Lower lobe of right lung (tissue), 2 donors: Measurements from ENCODE around the gene PTBP1. TPM values are rescaled to one million over a fixed set of nuclear protein-coding genes. Genes with fewer than 3 reads are reported as not detected.
A peak's percentile ranks its signal among the peaks of the same experiment; 100 is the strongest.
"Not testable (repeated sequence)": the region's sequence is repeated elsewhere in the genome, so short reads cannot be mapped to it uniquely, and the experiment has no call there.

Experiments used
- ATAC-seq, 2 donors: fragments of 200-7000 bp; cut with Tn5 transposase; one replicate each; pipeline ENCODE4 v1.9.1; 2020 to 2022; ENCODE audit warnings: mild to moderate bottlenecking in 2 of 2, moderate library complexity in 2 of 2
- DNase-seq: peaks from one replicate; pipeline ENCODE4 v3.0.0-alpha.2; 2020
- H3K27ac ChIP-seq: fragments of 200-600 bp; one replicate; pipeline ENCODE4 v1.8.0; 2022
- H3K27me3 ChIP-seq: fragments of 200-600 bp; one replicate; pipeline ENCODE4 v1.8.0; 2022; ENCODE audit warnings: low read depth
- H3K36me3 ChIP-seq: fragments of 200-600 bp; one replicate; pipeline ENCODE4 v1.8.0; 2022; ENCODE audit warnings: mild to moderate bottlenecking
- H3K4me1 ChIP-seq: fragments of 200-600 bp; one replicate; pipeline ENCODE4 v1.8.0; 2022
- H3K4me3 ChIP-seq: fragments of 200-600 bp; one replicate; pipeline ENCODE4 v1.8.0; 2022; ENCODE audit warnings: mild to moderate bottlenecking
- H3K9me3 ChIP-seq: fragments of 200-600 bp; one replicate; pipeline ENCODE4 v1.8.0; 2022
- CTCF ChIP-seq: fragments of 200-600 bp; IDR thresholded peaks from one replicate; pipeline ENCODE4 v1.8.0; 2022; ENCODE audit warnings: antibody characterized with exemption, mild to moderate bottlenecking
- intact Hi-C: fragments of 100-400 bp; cut with DNase I; formaldehyde crosslinking; loops from one replicate; pipeline ENCODE4 v1.11.0; 2022
- total RNA-seq: library from RNA; stranded (reverse); fragmentation: NEBNext Ultra II Directional; extraction: Animal tissue kit (Norgen Biotek cat#: 25700); gene quantifications from one replicate; pipeline ENCODE4 v1.2.1, GENCODE V29; 2021
- donor health status: DM: no; HTN: yes; CAD: no; lungs with severe emphysema.

The PTBP1 gene
- total RNA-seq, 1 donor from 2014 or later = 254 TPM

DNA sequence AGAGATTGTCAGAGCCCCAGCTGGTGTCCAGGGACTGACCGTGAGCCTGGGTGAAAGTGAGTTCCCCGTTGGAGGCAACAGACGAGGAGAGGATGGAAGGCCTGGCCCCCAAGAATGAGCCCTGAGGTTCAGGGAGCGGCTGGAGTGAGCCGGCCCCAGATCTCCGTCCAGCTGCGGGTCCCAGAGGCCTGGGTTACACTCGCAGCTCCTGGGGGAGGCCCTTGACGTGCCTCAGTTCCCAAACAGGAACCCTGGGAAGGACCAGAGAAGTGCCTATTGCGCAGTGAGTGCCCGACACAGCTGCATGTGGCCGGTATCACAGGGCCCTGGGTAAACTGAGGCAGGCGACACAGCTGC is 53.7 kb downstream of the PTBP1 start:
- Histone ChIP-seq H3K27ac (peak overlapping the region; percentile 51), H3K9me3 (no peaks in the 10 kb centered on the region), H3K36me3 (no peaks in the 10 kb centered on the region), H3K4me1 (peaks cover 21% of the 10 kb centered on the region), H3K4me3 (no peak overlapping the region), H3K27me3 (peaks cover 36% of the 10 kb centered on the region)
- ATAC-seq (no peak), DNase-seq (no peak)
- no peak for TF ChIP-seq CTCF
- intact Hi-C loops = no loop called here

GRCh38 chr19:852136-853013 is 55.1 kb downstream of the PTBP1 start, which contains the start of gene ELANE:
Gene ELANE, plus strand, starts transcription at chr19:852303. Its CDS starts 26 bp downstream, at chr19:852329.
- Histone ChIP-seq H3K4me3 (no peak within 1 kb of the TSS), H3K27ac (peak within 1 kb of the TSS; percentile 51), H3K4me1 (peaks cover 21% of the 10 kb centered on the region), H3K36me3 (no peaks in the 10 kb centered on the region), H3K27me3 (peaks cover 24% of the 10 kb centered on the region), H3K9me3 (no peaks in the 10 kb centered on the region)
- TF ChIP-seq CTCF = no peak
- no peak for ATAC-seq
- no peak for DNase-seq
- intact Hi-C loops = no loop called here

- Histone ChIP-seq H3K27ac (no peak overlapping the region), H3K9me3 (no peaks in the 10 kb centered on the region), H3K27me3 (peaks cover 18% of the 10 kb centered on the region), H3K4me3 (no peak overlapping the region), H3K4me1 (peaks cover 21% of the 10 kb centered on the region), H3K36me3 (no peaks in the 10 kb centered on the region)
- DNase-seq (no peak), ATAC-seq (no peak)
- intact Hi-C loops = no loop called here
- TF ChIP-seq CTCF = no peak
Observed at GRCh38 chr19:853014-853585, 55.8 kb downstream of the PTBP1 start.

DNA sequence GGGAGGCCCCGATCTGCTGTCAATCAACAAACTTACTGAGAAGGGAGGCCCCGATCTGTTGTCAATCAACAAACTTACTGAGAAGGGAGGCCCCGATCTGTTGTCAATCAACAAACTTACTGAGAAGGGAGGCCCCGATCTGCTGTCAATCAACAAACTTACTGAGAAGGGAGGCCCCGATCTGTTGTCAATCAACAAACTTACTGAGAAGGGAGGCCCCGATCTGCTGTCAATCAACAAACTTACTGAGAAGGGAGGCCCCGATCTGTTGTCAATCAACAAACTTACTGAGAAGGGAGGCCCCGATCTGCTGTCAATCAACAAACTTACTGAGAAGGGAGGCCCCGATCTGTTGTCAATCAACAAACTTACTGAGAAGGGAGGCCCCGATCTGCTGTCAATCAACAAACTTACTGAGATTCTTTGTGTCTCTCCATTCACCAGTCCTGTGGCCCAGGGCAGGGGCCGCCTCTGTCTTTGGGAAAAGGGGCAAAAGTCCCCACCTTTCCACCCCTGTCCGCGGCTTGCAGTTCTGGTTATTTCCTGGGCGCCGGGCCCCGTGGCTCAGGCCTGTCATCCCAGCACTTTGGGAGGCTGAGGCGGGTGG is 56.5 kb downstream of the PTBP1 start:
- H3K27ac ChIP-seq, DNase-seq, H3K9me3 ChIP-seq, H3K36me3 ChIP-seq, H3K4me3 ChIP-seq, ATAC-seq, intact Hi-C loops: not testable (repeated sequence)
- Histone ChIP-seq H3K4me1 (peaks cover 21% of the 10 kb centered on the region), H3K27me3 (peaks cover 15% of the 10 kb centered on the region)

DNA sequence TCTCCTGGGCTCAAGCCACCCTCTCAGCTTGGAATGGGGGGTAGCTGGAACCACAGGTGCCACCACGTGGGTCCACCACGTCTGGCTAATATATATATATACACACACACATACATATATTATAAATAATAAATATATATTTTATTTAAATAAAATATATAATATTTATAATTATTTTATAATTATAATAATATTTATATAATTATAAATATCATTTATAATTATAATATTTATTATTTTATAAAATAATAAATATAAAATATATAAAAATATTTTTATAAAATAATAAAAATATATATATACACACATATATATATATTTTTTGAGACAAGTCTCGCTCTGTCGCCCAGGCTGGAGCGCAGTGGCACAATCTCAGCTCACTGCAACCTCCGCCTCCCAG is 57.3 kb downstream of the PTBP1 start:
- H3K9me3 ChIP-seq = no peaks in the 10 kb centered on the region
- H3K27me3 ChIP-seq = peaks cover 15% of the 10 kb centered on the region
- no peaks in the 10 kb centered on the region for H3K36me3 ChIP-seq
- H3K4me3 ChIP-seq = no peak overlapping the region
- no peak overlapping the region for H3K27ac ChIP-seq
- no peak for TF ChIP-seq CTCF
- intact Hi-C loops = no loop called here
- DNase-seq (no peak), ATAC-seq (no peak)
- peaks cover 28% of the 10 kb centered on the region for H3K4me1 ChIP-seq

GRCh38 chr19:855142-855541 is 57.9 kb downstream of the PTBP1 start:
- no peak overlapping the region for H3K4me3 ChIP-seq
- H3K36me3 ChIP-seq = no peaks in the 10 kb centered on the region
- ATAC-seq (no peak), DNase-seq (no peak)
- intact Hi-C loops = no loop called here
- H3K27me3 ChIP-seq = peaks cover 18% of the 10 kb centered on the region
- no peak overlapping the region for H3K27ac ChIP-seq
- TF ChIP-seq CTCF = no peak
- no peaks in the 10 kb centered on the region for H3K9me3 ChIP-seq
- peaks cover 26% of the 10 kb centered on the region for H3K4me1 ChIP-seq
